MCF 10A (cell line): ENCODE measurements around the gene RAMACL. TPM values are rescaled to one million over a fixed set of nuclear protein-coding genes. Genes with fewer than 3 reads are reported as not detected.

Experiments
- BruUV-seq: library from RNA; stranded (reverse); fragments of 400-500 nt; replicated peaks from 2 replicates; lab custom pipeline; 2021; lab: Mats Ljungman, UMichigan
- CTCF ChIA-PET: fragments of 300-600 bp; sonication (Branson Sonifier 250); formaldehyde crosslinking; extraction: SDS; loops from one replicate; lab custom pipeline; 2021; ENCODE audit warnings: antibody characterized with exemption, inconsistent platforms; lab: Yijun Ruan, JAX
- POLR2A ChIA-PET: fragments of 300-600, 350-650 bp; sonication (Branson Sonifier 250); formaldehyde crosslinking; extraction: SDS; loops from one replicate; lab custom pipeline; 2020; ENCODE audit warnings: antibody characterized with exemption, inconsistent platforms; lab: Yijun Ruan, JAX
- DNase-seq: peaks from one replicate; pipeline ENCODE4 v3.0.0-alpha.2; 2018; ENCODE audit not compliant: unreplicated experiment
- H3K27ac Mint-ChIP-seq: one replicate; pipeline ENCODE4 v1.8.0; 2022; ENCODE audit warnings: mild to moderate bottlenecking, low read depth, mixed read lengths; ENCODE audit not compliant: unreplicated experiment
- H3K27me3 Mint-ChIP-seq: one replicate; pipeline ENCODE4 v1.8.0; 2022; ENCODE audit warnings: mixed read lengths; ENCODE audit not compliant: insufficient read depth, unreplicated experiment
- H3K36me3 Mint-ChIP-seq: one replicate; pipeline ENCODE4 v1.8.0; 2022; ENCODE audit warnings: mild to moderate bottlenecking, moderate library complexity, mixed read lengths; ENCODE audit not compliant: insufficient read depth, unreplicated experiment
- H3K4me1 Mint-ChIP-seq: one replicate; pipeline ENCODE4 v1.8.0; 2022; ENCODE audit warnings: mixed read lengths; ENCODE audit not compliant: insufficient read depth, unreplicated experiment
- H3K4me3 Mint-ChIP-seq: one replicate; pipeline ENCODE4 v1.8.0; 2022; ENCODE audit warnings: mild to moderate bottlenecking, moderate library complexity, mixed read lengths; ENCODE audit not compliant: unreplicated experiment
- H3K9me3 Mint-ChIP-seq: one replicate; pipeline ENCODE4 v1.8.0; 2022; ENCODE audit warnings: mixed read lengths; ENCODE audit not compliant: unreplicated experiment
- CTCF ChIP-seq: fragments of 200-600 bp; IDR thresholded peaks from one replicate; pipeline ENCODE4 v1.8.0; 2022; ENCODE audit warnings: antibody characterized with exemption, mild to moderate bottlenecking; ENCODE audit not compliant: unreplicated experiment
- intact Hi-C: fragments of 100-400 bp; cut with micrococcal nuclease; formaldehyde crosslinking; loops from 2 replicates; pipeline ENCODE4 v1.14.1; 2022
- total RNA-seq: library from RNA; stranded (reverse); gene quantifications from 2 replicates; pipeline ENCODE4 v1.2.3, GENCODE V29; 2022

RAMACL gene
- total RNA-seq, 1 experiment from 2014 or later, result 5.3 TPM

- H3K36me3 Mint-ChIP-seq, result peaks cover 55% of the 10 kb centered on the region
- ChIA-PET POLR2A (interaction anchor here (1.0 to 1.3 kb wide), 2 partner anchors 15 to 17 kb away, joined by 3 to 4 read pairs; no protein-coding TSS in a partner anchor), CTCF (interaction anchor here (0.7 kb wide), 1 partner anchor 447 kb away, joined by 3 read pairs; no protein-coding TSS in a partner anchor)
- BruUV-seq, result no TSS peak
- no peaks in the 10 kb centered on the region for H3K9me3 Mint-ChIP-seq
- no peak overlapping the region for H3K4me3 Mint-ChIP-seq
- H3K4me1 Mint-ChIP-seq, result peaks cover 22% of the 10 kb centered on the region
- H3K27me3 Mint-ChIP-seq, result no peaks in the 10 kb centered on the region
- no peak overlapping the region for H3K27ac Mint-ChIP-seq
- no peak for TF ChIP-seq CTCF
- DNase-seq, result no peak
- intact Hi-C loops, result no loop called here
These were observed 17.9 kb upstream of the RAMACL start for GRCh38 chr6:166604328-166604727.

GRCh38 chr6:166603043-166603690 is 16.7 kb upstream of the RAMACL start:
- ChIA-PET POLR2A (interaction anchor here (1.3 kb wide), 1 partner anchor 16 kb away, joined by 3 read pairs; no protein-coding TSS in a partner anchor), CTCF (interaction anchor here (0.6 kb wide), 1 partner anchor 211 kb away, joined by 3 read pairs; no protein-coding TSS in a partner anchor)
- Mint-ChIP-seq H3K36me3 (peaks cover 54% of the 10 kb centered on the region), H3K4me1 (peaks cover 34% of the 10 kb centered on the region), H3K27me3 (no peaks in the 10 kb centered on the region), H3K4me3 (no peak overlapping the region), H3K9me3 (no peaks in the 10 kb centered on the region), H3K27ac (no peak overlapping the region)
- DNase-seq, result no peak
- intact Hi-C loops, result no loop called here
- no TSS peak for BruUV-seq
- TF ChIP-seq CTCF, result no peak

GRCh38 chr6:166601956-166602355 is 15.5 kb upstream of the RAMACL start:
- no TSS peak for BruUV-seq
- H3K36me3 Mint-ChIP-seq, result peaks cover 63% of the 10 kb centered on the region
- no peak for DNase-seq
- no peak for TF ChIP-seq CTCF
- H3K4me3 Mint-ChIP-seq, result no peak overlapping the region
- ChIA-PET CTCF (interaction anchor here (0.6 to 1.0 kb wide), 2 partner anchors 9 to 1257 kb away, joined by 3 read pairs; no protein-coding TSS in a partner anchor), POLR2A (interaction anchor here (0.7 kb wide), 1 partner anchor 1027 kb away, joined by 3 read pairs; no protein-coding TSS in a partner anchor)
- H3K9me3 Mint-ChIP-seq, result no peaks in the 10 kb centered on the region
- peaks cover 46% of the 10 kb centered on the region for H3K4me1 Mint-ChIP-seq
- intact Hi-C loops, result no loop called here
- H3K27me3 Mint-ChIP-seq, result no peaks in the 10 kb centered on the region
- H3K27ac Mint-ChIP-seq, result peak overlapping the region; percentile 55

GRCh38 chr6:166600931-166601330 is 14.5 kb upstream of the RAMACL start:
- no peak overlapping the region for H3K4me3 Mint-ChIP-seq
- H3K27me3 Mint-ChIP-seq, result no peaks in the 10 kb centered on the region
- no TSS peak for BruUV-seq
- peaks cover 53% of the 10 kb centered on the region for H3K4me1 Mint-ChIP-seq
- intact Hi-C loops, result no loop called here
- no peaks in the 10 kb centered on the region for H3K9me3 Mint-ChIP-seq
- no peak for TF ChIP-seq CTCF
- no peak for DNase-seq
- ChIA-PET POLR2A (interaction anchor here (0.7 to 5.1 kb wide), 6 partner anchors 11 to 60 kb away, joined by 3 to 60 read pairs (median 10); partner anchors contain the start of gene RPS6KA2), CTCF (no interaction called here)
- no peak overlapping the region for H3K27ac Mint-ChIP-seq
- peaks cover 71% of the 10 kb centered on the region for H3K36me3 Mint-ChIP-seq
